Right forelimb (tissue), 1 donor: ENCODE measurements around the gene OR9G4.

Experiments used
- DNase-seq: peaks from one replicate; pipeline ENCODE4 v3.0.0-alpha.2; 2018

Gene OR9G4

GRCh38 chr11:56748597-56748996 lies at the start of gene OR9G4:
Gene OR9G4, minus strand, starts transcription at chr11:56748697. Its CDS starts 4,931 bp downstream, at chr11:56743766.
- DNase-seq: no peak

GRCh38 chr11:56783448-56784041 lies 35.0 kb upstream of the OR9G4 start:
- no peak for DNase-seq

GRCh38 chr11:56782167-56782847 lies 33.8 kb upstream of the OR9G4 start:
- no peak for DNase-seq

GRCh38 chr11:56776809-56777208 lies 28.3 kb upstream of the OR9G4 start:
- no peak for DNase-seq

GRCh38 chr11:56764976-56765375 lies 16.5 kb upstream of the OR9G4 start:
- no peak for DNase-seq

- DNase-seq: no peak
Observed at GRCh38 chr11:56751480-56751879, 3.0 kb upstream of the OR9G4 start.

GRCh38 chr11:56750190-56750589 lies 1.7 kb upstream of the OR9G4 start:
- no peak for DNase-seq

- no peak for DNase-seq
Observed at GRCh38 chr11:56740886-56741285, 7.6 kb downstream of the OR9G4 start.

- DNase-seq: no peak
Observed at GRCh38 chr11:56740107-56740506, 8.4 kb downstream of the OR9G4 start.

GRCh38 chr11:56720513-56720912 lies 28.0 kb downstream of the OR9G4 start:
- DNase-seq: no peak

- DNase-seq: no peak
Observed at GRCh38 chr11:56716379-56716854, 32.1 kb downstream of the OR9G4 start.

GRCh38 chr11:56714206-56714605 lies 34.3 kb downstream of the OR9G4 start:
- no peak for DNase-seq

GRCh38 chr11:56706486-56706885 lies 42.0 kb downstream of the OR9G4 start:
- DNase-seq: no peak

GRCh38 chr11:56705784-56706396 lies 42.6 kb downstream of the OR9G4 start:
- DNase-seq: no peak

- no peak for DNase-seq
Observed at GRCh38 chr11:56700914-56701485, 47.5 kb downstream of the OR9G4 start.

- no peak for DNase-seq
Observed at GRCh38 chr11:56700242-56700913, 48.1 kb downstream of the OR9G4 start.

- DNase-seq: no peak
Observed at GRCh38 chr11:56698795-56699194, 49.7 kb downstream of the OR9G4 start, which contains the start of gene OR9G1. Gene OR9G1, plus strand, starts transcription at chr11:56699095. Its CDS starts 1,293 bp downstream, at chr11:56700388.

GRCh38 chr11:56693428-56693827 lies 55.1 kb downstream of the OR9G4 start:
- no peak for DNase-seq
